HCT116 (cell line): ENCODE results near the gene TIPARP. TPM values are rescaled to one million over a fixed set of nuclear protein-coding genes. Genes with fewer than 3 reads are reported as not detected.

ENCODE experiments used
- ATAC-seq: fragments of 200-7000 bp; cut with Tn5 transposase; 2 replicates; pipeline ENCODE4 v1.9.1; 2020; ENCODE audit warnings: mild to moderate bottlenecking, moderate library complexity
- BruUV-seq: library from RNA; stranded (reverse); fragments of 400-500 nt; replicated peaks from 2 replicates; lab custom pipeline; 2021; lab: Mats Ljungman, UMichigan
- CTCF ChIA-PET: fragments of 300-600 bp; sonication (Branson Sonifier 250); formaldehyde crosslinking; loops from one replicate; lab custom pipeline; 2021; ENCODE audit warnings: antibody characterized with exemption; lab: Charles Lee
- POLR2A ChIA-PET: fragments of 300-600, 350-600 bp; sonication (Branson Sonifier 250); formaldehyde crosslinking; loops from one replicate; lab custom pipeline; 2021; ENCODE audit warnings: antibody characterized with exemption; lab: Charles Lee
- RAD21 ChIA-PET, 2 experiments: fragments of 300-600 bp; sonication (Branson Sonifier 250); formaldehyde crosslinking; loops; one replicate each; lab custom pipeline; 2023; ENCODE audit warnings: low total read pairs in 2 of 2; ENCODE audit not compliant: uncharacterized antibody in 2 of 2, unreplicated experiment in 2 of 2, low non-redundant PET in 1 of 2; lab: Charles Lee
- DNase-seq: peaks from one replicate; pipeline ENCODE4 v3.0.0-alpha.2; 2010; ENCODE audit warnings: low read depth, low spot score
- H2AFZ ChIP-seq: fragments of 200-600 bp; shearing (Covaris generic), sonication (generic); 2 replicates; pipeline ENCODE4 v1.6.1; 2017; ENCODE audit warnings: low read depth, mixed run types, mixed read lengths, antibody characterized with exemption, low read length; ENCODE audit not compliant: poor library complexity, severe bottlenecking
- H3K27ac ChIP-seq: 2 replicates; pipeline ENCODE4 v1.5.1; 2012; ENCODE audit warnings: low read depth, low read length
- H3K27me3 ChIP-seq: fragments of 200-600 bp; sonication (generic); 2 replicates; pipeline ENCODE4 v1.6.1; 2016; ENCODE audit warnings: mixed run types, low read length, mixed read lengths; ENCODE audit not compliant: insufficient read depth
- H3K36me3 ChIP-seq, 2 experiments: fragments of 200-500 bp in 1 of 2; fragments of 200-600 bp in 1 of 2; sonication (Bioruptor generic) in 1 of 2; sonication (generic) in 1 of 2; 2 replicates each; pipeline versions ENCODE4 v1.5.1 to v1.6.1; 2014 to 2016; ENCODE audit warnings: low read length in 2 of 2, inconsistent platforms in 1 of 2, mixed read lengths in 1 of 2, mixed run types in 1 of 2; ENCODE audit not compliant: insufficient read depth in 2 of 2, control insufficient read depth in 1 of 2
- H3K4me1 ChIP-seq, 2 experiments: fragments of 200-600 bp in 1 of 2; sonication (generic) in 1 of 2; 2 replicates each; pipeline versions ENCODE4 v1.5.1 to v1.6.1; 2012 to 2017; ENCODE audit warnings: low read length in 2 of 2, inconsistent platforms in 1 of 2, mild to moderate bottlenecking in 1 of 2, mixed read lengths in 1 of 2, mixed run types in 1 of 2, moderate library complexity in 1 of 2; ENCODE audit not compliant: insufficient read depth in 2 of 2, control insufficient read depth in 1 of 2
- H3K4me2 ChIP-seq: fragments of 200-600 bp; sonication (generic); 2 replicates; pipeline ENCODE4 v1.6.1; 2017; ENCODE audit warnings: mixed run types, low read length, mixed read lengths
- H3K4me3 ChIP-seq, 2 experiments: fragments of 200-600 bp in 1 of 2; sonication (generic) in 1 of 2; replicated peaks in 1 of 2; 2 replicates each; pipeline ENCODE4 v1.5.1; 2011 to 2016; ENCODE audit warnings: low read length in 2 of 2, control low read depth in 1 of 2, low read depth in 1 of 2, mild to moderate bottlenecking in 1 of 2, mixed read lengths in 1 of 2, mixed run types in 1 of 2
- H3K79me2 ChIP-seq: fragments of 200-600 bp; sonication (generic); 2 replicates; pipeline ENCODE4 v1.6.1; 2017; ENCODE audit warnings: mild to moderate bottlenecking, mixed run types, low read length, moderate library complexity, mixed read lengths; ENCODE audit not compliant: insufficient read depth
- H3K9ac ChIP-seq: fragments of 200-600 bp; sonication (generic); 2 replicates; pipeline ENCODE4 v1.6.1; 2016; ENCODE audit warnings: low read length, mixed read lengths
- H3K9me2 ChIP-seq: fragments of 200-600 bp; sonication (generic), shearing (Covaris generic); 2 replicates; pipeline ENCODE4 v1.6.1; 2017; ENCODE audit warnings: mixed run types, mild to moderate bottlenecking, moderate library complexity; ENCODE audit not compliant: insufficient read depth
- H3K9me3 ChIP-seq, 2 experiments: fragments of 200-500 bp in 1 of 2; fragments of 200-600 bp in 1 of 2; sonication (Bioruptor generic) in 1 of 2; sonication (generic) in 1 of 2; 2 replicates each; pipeline ENCODE4 v1.6.1; 2014 to 2017; ENCODE audit warnings: low read length in 2 of 2, mixed read lengths in 2 of 2, inconsistent platforms in 1 of 2, low read depth in 1 of 2, mild to moderate bottlenecking in 1 of 2, mixed run types in 1 of 2, moderate library complexity in 1 of 2; ENCODE audit not compliant: control insufficient read depth in 1 of 2, insufficient read depth in 1 of 2
- H4K20me1 ChIP-seq: fragments of 200-600 bp; sonication (generic), shearing (Covaris generic); 2 replicates; pipeline ENCODE4 v1.6.1; 2017; ENCODE audit warnings: mixed run types, mild to moderate bottlenecking, moderate library complexity; ENCODE audit not compliant: insufficient read depth
- CEBPB ChIP-seq: IDR thresholded peaks from 2 replicates; pipeline ENCODE4 v1.6.1; 2012; ENCODE audit warnings: low read depth
- EGR1 ChIP-seq: IDR thresholded peaks from 2 replicates; pipeline ENCODE4 v1.6.1; 2012; ENCODE audit warnings: low read depth
- EZH2 ChIP-seq: fragments of 200-600 bp; sonication (generic); IDR thresholded peaks from 2 replicates; pipeline ENCODE4 v1.6.1; 2017; ENCODE audit warnings: antibody characterized with exemption, mixed run types
- EZH2phosphoT487 ChIP-seq: fragments of 200-600 bp; IDR thresholded peaks from 2 replicates; pipeline ENCODE4 v1.6.1; 2018; ENCODE audit warnings: antibody characterized with exemption, borderline replicate concordance
- FOSL1 ChIP-seq: IDR thresholded peaks from 2 replicates; pipeline ENCODE4 v1.6.1; 2012; ENCODE audit warnings: low read depth
- JUND ChIP-seq: IDR thresholded peaks from 2 replicates; pipeline ENCODE4 v1.6.1; 2012
- POLR2A ChIP-seq: IDR thresholded peaks from 2 replicates; pipeline ENCODE4 v1.7.0; 2011; ENCODE audit warnings: borderline replicate concordance; ENCODE audit not compliant: insufficient read depth, insufficient read length; ENCODE audit errors: extremely low read depth
- RAD21 ChIP-seq: IDR thresholded peaks from 2 replicates; pipeline ENCODE4 v1.6.1; 2012; ENCODE audit warnings: low read depth, mild to moderate bottlenecking
- SP1 ChIP-seq: IDR thresholded peaks from 2 replicates; pipeline ENCODE4 v1.6.1; 2012; ENCODE audit warnings: low read depth
- TCF7L2 ChIP-seq: IDR thresholded peaks from 2 replicates; pipeline ENCODE4 v1.7.0; 2011; ENCODE audit warnings: borderline replicate concordance, inconsistent platforms; ENCODE audit not compliant: insufficient read depth, insufficient read length; ENCODE audit errors: extremely low read depth
- ZFX ChIP-seq: fragments of 450-650 bp; IDR thresholded peaks from 2 replicates; pipeline ENCODE4 v1.6.1; 2017
- ZNF274 ChIP-seq: fragments of 200-500 bp; sonication (Bioruptor generic); IDR thresholded peaks from 2 replicates; pipeline ENCODE4 v1.6.1; 2014; ENCODE audit warnings: mild to moderate bottlenecking, low read depth, low read length, inconsistent platforms
- intact Hi-C: fragments of 100-400 bp; cut with micrococcal nuclease; formaldehyde crosslinking; loops from 2 replicates; pipeline ENCODE4 v1.10.0; 2022
- total RNA-seq: library from RNA; stranded (reverse); gene quantifications from one replicate; pipeline ENCODE4 v1.2.1, GENCODE V29; 2021; ENCODE audit not compliant: unreplicated experiment
- TF ChIP-seq, protein P1 (sequence below): IDR thresholded peaks from 2 replicates; pipeline ENCODE4 v1.6.1; 2012
- TF ChIP-seq, protein P2 (sequence below): IDR thresholded peaks from 2 replicates; pipeline ENCODE4 v1.6.1; 2011; ENCODE audit warnings: mild to moderate bottlenecking, low read length, moderate library complexity; ENCODE audit not compliant: insufficient replicate concordance; ENCODE audit errors: extremely low read depth
- TF ChIP-seq, protein P3 (sequence below): IDR thresholded peaks from 2 replicates; pipeline ENCODE4 v1.6.1; 2012; ENCODE audit warnings: low read depth
- TF ChIP-seq, protein P4 (sequence below): IDR thresholded peaks from 2 replicates; pipeline ENCODE4 v1.6.1; 2012
- TF ChIP-seq, protein P5 (sequence below), 3 experiments: fragments of 200-600 bp in 1 of 3; sonication (generic) in 1 of 3; IDR thresholded peaks in 2 of 3; conservative IDR thresholded peaks in 1 of 3; 2 replicates each; pipeline ENCODE4 v1.5.1; 2012 to 2017; ENCODE audit warnings: low read depth in 2 of 3, low read length in 2 of 3, antibody characterized with exemption in 1 of 3, borderline replicate concordance in 1 of 3, control low read depth in 1 of 3, mild to moderate bottlenecking in 1 of 3, mixed read lengths in 1 of 3, mixed run types in 1 of 3, moderate library complexity in 1 of 3; ENCODE audit not compliant: insufficient read depth in 1 of 3

TIPARP gene
- total RNA-seq, 1 experiment from 2014 or later, result 51.3 TPM

GRCh38 chr3:156721687-156722618, 47.6 kb downstream of the TIPARP start (continued):
- no peak for TF ChIP-seq RAD21
- TF ChIP-seq EZH2phosphoT487, result no peak
- TF ChIP-seq, protein P1, sequence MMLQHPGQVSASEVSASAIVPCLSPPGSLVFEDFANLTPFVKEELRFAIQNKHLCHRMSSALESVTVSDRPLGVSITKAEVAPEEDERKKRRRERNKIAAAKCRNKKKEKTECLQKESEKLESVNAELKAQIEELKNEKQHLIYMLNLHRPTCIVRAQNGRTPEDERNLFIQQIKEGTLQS, result no peak
- TF ChIP-seq EGR1, result no peak
- TF ChIP-seq EZH2, result no peak
- TF ChIP-seq ZFX, result no peak
- no peak for TF ChIP-seq POLR2A
- TF ChIP-seq, all 23 proteins: peak for 0

GRCh38 chr3:156723182-156723619, 48.8 kb downstream of the TIPARP start:
- Histone ChIP-seq H3K4me2 (no peak overlapping the region), H2AFZ (no peak overlapping the region), H3K9ac (no peak overlapping the region), H3K27ac (no peak overlapping the region), H3K4me3 (no peak overlapping the region), H3K36me3 (no peaks in the 10 kb centered on the region; a peak in 1 of 4 replicates), H3K27me3 (no peaks in the 10 kb centered on the region), H3K4me1 (0 out of 4 replicates have a peak, but pooled peaks cover 0 to 6% of the 10 kb centered on the region in 2 experiments), H3K9me2 (no peaks in the 10 kb centered on the region), H3K9me3 (no peaks in the 10 kb centered on the region), H4K20me1 (no peaks in the 10 kb centered on the region), H3K79me2 (no peaks in the 10 kb centered on the region)
- ATAC-seq (no peak), DNase-seq (no peak)
- no TSS peak for BruUV-seq
- CTCF ChIA-PET, result no interaction called here
- intact Hi-C loops, result no loop called here
- POLR2A ChIA-PET, result no interaction called here
- RAD21 ChIA-PET, result no interaction called here
- TF ChIP-seq CEBPB, result no peak
- no peak for TF ChIP-seq FOSL1
- TF ChIP-seq ZNF274, result no peak
- no peak for TF ChIP-seq TCF7L2
- TF ChIP-seq EGR1, result no peak
- TF ChIP-seq, protein P2, sequence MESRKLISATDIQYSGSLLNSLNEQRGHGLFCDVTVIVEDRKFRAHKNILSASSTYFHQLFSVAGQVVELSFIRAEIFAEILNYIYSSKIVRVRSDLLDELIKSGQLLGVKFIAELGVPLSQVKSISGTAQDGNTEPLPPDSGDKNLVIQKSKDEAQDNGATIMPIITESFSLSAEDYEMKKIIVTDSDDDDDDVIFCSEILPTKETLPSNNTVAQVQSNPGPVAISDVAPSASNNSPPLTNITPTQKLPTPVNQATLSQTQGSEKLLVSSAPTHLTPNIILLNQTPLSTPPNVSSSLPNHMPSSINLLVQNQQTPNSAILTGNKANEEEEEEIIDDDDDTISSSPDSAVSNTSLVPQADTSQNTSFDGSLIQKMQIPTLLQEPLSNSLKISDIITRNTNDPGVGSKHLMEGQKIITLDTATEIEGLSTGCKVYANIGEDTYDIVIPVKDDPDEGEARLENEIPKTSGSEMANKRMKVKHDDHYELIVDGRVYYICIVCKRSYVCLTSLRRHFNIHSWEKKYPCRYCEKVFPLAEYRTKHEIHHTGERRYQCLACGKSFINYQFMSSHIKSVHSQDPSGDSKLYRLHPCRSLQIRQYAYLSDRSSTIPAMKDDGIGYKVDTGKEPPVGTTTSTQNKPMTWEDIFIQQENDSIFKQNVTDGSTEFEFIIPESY, result no peak
- TF ChIP-seq, protein P3, sequence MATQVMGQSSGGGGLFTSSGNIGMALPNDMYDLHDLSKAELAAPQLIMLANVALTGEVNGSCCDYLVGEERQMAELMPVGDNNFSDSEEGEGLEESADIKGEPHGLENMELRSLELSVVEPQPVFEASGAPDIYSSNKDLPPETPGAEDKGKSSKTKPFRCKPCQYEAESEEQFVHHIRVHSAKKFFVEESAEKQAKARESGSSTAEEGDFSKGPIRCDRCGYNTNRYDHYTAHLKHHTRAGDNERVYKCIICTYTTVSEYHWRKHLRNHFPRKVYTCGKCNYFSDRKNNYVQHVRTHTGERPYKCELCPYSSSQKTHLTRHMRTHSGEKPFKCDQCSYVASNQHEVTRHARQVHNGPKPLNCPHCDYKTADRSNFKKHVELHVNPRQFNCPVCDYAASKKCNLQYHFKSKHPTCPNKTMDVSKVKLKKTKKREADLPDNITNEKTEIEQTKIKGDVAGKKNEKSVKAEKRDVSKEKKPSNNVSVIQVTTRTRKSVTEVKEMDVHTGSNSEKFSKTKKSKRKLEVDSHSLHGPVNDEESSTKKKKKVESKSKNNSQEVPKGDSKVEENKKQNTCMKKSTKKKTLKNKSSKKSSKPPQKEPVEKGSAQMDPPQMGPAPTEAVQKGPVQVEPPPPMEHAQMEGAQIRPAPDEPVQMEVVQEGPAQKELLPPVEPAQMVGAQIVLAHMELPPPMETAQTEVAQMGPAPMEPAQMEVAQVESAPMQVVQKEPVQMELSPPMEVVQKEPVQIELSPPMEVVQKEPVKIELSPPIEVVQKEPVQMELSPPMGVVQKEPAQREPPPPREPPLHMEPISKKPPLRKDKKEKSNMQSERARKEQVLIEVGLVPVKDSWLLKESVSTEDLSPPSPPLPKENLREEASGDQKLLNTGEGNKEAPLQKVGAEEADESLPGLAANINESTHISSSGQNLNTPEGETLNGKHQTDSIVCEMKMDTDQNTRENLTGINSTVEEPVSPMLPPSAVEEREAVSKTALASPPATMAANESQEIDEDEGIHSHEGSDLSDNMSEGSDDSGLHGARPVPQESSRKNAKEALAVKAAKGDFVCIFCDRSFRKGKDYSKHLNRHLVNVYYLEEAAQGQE, result no peak
- TF ChIP-seq, protein P4, sequence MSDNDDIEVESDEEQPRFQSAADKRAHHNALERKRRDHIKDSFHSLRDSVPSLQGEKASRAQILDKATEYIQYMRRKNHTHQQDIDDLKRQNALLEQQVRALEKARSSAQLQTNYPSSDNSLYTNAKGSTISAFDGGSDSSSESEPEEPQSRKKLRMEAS, result no peak
- TF ChIP-seq ZFX, result no peak
- TF ChIP-seq EZH2, result no peak
- no peak for TF ChIP-seq JUND
- no peak for TF ChIP-seq SP1
- TF ChIP-seq, protein P5, sequence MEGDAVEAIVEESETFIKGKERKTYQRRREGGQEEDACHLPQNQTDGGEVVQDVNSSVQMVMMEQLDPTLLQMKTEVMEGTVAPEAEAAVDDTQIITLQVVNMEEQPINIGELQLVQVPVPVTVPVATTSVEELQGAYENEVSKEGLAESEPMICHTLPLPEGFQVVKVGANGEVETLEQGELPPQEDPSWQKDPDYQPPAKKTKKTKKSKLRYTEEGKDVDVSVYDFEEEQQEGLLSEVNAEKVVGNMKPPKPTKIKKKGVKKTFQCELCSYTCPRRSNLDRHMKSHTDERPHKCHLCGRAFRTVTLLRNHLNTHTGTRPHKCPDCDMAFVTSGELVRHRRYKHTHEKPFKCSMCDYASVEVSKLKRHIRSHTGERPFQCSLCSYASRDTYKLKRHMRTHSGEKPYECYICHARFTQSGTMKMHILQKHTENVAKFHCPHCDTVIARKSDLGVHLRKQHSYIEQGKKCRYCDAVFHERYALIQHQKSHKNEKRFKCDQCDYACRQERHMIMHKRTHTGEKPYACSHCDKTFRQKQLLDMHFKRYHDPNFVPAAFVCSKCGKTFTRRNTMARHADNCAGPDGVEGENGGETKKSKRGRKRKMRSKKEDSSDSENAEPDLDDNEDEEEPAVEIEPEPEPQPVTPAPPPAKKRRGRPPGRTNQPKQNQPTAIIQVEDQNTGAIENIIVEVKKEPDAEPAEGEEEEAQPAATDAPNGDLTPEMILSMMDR (IDR thresholded peaks at IDR 0.05 in 2 of 3, conservative IDR thresholded peaks at IDR 0.05 in 1 of 3; ENCODE audit: borderline replicate concordance in 1 of 3, insufficient read depth in 1 of 3, low read depth in 2 of 3, low read length in 2 of 3), result no peak
